CD4-positive, alpha-beta T cell treated with Interleukin-1 beta for 1 hour (primary cell): ENCODE data around the gene GPS2.
A peak's percentile ranks its signal among the peaks of the same experiment; 100 is the strongest.
"Not testable (repeated sequence)": the region's sequence is repeated elsewhere in the genome, so short reads cannot be mapped to it uniquely, and the experiment has no call there.

ENCODE experiments used
- DNase-seq, 2 donors: peaks; one replicate each; pipeline ENCODE4 v3.0.0-alpha.2; 2020 to 2022

Gene GPS2

GRCh38 chr17:7336240-7337175 is 21.3 kb upstream of the GPS2 start, which contains the start of gene ACAP1:
TSS of gene ACAP1 (plus strand) at chr17:7336529. CDS start at chr17:7336735, 206 bp downstream.
- DNase-seq: peak; percentile 84 to 86

DNA sequence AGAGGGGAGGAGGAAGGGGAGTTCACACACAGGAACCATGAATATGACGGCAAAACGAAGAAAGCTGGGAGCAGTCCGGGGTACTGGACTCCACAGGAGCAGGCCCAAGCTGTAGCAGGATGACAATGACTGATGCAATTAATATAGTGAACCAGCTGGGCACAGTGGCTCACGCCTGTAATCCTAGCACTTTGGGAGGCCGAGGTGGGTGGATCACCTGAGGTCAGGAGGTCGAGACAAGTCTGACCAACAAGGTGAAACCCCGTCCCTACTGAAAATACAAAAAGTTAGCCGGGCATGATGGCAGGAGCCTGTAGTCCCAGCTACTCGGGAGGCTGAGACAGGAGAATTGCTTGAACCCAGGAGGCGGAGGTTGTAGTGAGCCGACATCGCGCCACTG is 20.6 kb upstream of the GPS2 start:
- DNase-seq: not testable (repeated sequence)

GRCh38 chr17:7334938-7335538 is 19.9 kb upstream of the GPS2 start:
- no peak for DNase-seq

DNA sequence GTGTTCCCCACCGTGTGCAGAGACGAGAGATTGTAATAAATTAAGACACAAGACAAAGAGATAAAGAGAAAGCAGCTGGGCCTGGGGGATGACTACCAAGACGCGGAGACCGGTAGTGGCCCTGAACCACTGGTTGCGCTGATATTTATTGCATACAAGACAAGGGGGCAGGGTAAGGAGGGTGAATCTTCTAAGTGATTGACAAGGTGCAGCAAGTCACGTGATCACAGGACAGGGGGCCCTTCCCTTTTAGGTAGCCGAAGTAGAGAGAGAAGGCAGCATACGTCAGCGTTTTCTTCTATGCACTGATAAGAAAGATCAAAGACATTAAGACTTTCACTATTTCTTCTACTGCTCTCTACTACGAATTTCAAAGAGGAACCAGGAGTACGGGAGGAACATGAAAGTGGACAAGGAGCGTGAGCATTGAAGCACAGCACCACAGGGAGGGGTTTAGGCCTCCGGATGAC is 17.5 kb upstream of the GPS2 start:
- DNase-seq: peak; percentile 53 to 65

- no peak for DNase-seq
These were observed 17.0 kb upstream of the GPS2 start for GRCh38 chr17:7332111-7332510.

- DNase-seq: no peak
These were observed 15.5 kb upstream of the GPS2 start for GRCh38 chr17:7330638-7331015.

GRCh38 chr17:7329997-7330637 is 15.0 kb upstream of the GPS2 start:
- DNase-seq: peak; percentile 83 to 85

GRCh38 chr17:7329374-7329996 is 14.3 kb upstream of the GPS2 start:
- peak; percentile 97 to 98 for DNase-seq

- peak in 1 of 2 donors; percentile 35 for DNase-seq
These were observed 13.7 kb upstream of the GPS2 start, which contains the start of gene NEURL4 for GRCh38 chr17:7328840-7329373. TSS of gene NEURL4 (minus strand) at chr17:7329335. CDS start at chr17:7329312, 23 bp downstream.

- no peak for DNase-seq
These were observed 12.8 kb upstream of the GPS2 start for GRCh38 chr17:7328009-7328408.

- no peak for DNase-seq
These were observed 12.3 kb upstream of the GPS2 start for GRCh38 chr17:7327501-7327900.

DNA sequence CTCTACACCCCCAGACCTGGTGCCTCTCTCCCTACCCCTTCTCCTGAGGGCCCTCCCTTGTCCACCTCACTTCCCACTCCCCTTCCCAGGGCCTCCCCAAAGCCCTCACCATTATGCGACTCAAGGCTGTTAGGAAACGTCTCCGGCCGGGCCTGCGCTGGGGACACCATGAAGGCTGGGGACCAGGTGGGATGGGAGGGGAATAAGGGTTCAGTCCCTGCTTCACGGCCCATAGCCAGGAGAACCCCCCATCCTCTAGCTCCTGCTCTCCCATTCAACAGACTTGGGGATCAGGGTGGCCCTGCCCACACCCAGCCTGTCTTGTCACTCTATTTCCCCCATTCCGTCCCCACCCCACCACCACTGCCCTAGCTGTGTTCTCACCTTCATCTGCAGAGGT is 11.9 kb upstream of the GPS2 start:
- DNase-seq: no peak

DNA sequence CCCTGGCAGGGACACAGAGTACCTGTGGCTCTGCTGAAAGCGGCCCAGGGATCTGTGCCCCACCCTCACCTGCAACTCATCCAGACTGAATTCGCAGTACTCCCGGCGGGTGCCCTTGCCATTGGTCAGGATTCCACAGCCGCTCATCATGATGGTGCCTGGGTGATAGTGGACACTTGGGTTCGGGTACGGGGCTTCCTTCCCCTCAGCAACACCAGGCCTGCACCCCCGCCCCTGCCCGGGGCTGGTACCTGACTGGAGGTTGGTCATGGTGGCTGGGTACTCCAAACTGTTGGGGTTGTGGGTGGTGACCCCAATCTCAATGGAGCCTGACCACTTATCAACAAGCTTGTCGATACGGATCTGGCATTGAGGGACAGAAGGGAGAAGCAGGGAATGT is 11.0 kb upstream of the GPS2 start:
- DNase-seq: no peak

DNA sequence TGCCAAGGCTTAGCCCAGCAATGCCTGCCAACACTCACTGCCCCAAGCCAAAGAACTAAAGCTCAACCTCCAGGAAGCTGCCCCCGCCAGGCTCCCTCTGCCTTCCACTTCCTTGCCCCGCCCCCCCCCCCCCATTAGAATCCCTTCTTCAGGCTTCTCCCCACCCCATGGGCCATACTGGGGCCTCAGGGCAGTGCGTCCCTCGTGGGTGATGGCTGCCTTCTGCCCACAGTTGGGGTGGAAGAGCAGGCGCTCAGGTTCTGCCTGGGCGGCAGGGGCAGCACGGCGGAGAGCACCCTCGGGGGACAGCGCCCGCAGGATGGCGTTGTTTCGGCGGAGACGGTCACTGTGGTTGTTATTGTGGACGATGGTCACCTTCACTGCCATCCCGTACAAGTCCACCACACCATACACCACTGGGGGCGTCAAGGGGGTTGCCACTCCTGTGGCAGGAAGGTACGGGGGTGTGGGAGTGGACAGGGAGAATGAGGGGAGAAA is 9.9 kb upstream of the GPS2 start:
- no peak for DNase-seq

DNA sequence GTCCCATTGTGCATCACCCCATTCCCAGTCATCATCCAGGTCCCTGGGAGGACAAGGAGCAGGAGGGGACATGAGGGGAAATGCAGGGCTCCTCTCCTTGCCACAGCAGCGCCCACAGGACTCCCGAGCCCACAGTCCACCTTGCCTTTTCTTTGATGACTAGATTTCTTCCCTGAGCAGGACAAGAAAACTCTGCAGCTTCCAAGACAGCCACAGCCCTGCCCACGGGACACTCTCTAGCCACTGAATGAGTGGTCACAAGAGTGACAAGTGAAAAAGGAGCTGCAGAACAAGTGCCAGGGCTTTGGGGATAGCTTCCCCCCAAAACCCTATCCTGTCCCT is 9.2 kb upstream of the GPS2 start:
- no peak for DNase-seq

DNA sequence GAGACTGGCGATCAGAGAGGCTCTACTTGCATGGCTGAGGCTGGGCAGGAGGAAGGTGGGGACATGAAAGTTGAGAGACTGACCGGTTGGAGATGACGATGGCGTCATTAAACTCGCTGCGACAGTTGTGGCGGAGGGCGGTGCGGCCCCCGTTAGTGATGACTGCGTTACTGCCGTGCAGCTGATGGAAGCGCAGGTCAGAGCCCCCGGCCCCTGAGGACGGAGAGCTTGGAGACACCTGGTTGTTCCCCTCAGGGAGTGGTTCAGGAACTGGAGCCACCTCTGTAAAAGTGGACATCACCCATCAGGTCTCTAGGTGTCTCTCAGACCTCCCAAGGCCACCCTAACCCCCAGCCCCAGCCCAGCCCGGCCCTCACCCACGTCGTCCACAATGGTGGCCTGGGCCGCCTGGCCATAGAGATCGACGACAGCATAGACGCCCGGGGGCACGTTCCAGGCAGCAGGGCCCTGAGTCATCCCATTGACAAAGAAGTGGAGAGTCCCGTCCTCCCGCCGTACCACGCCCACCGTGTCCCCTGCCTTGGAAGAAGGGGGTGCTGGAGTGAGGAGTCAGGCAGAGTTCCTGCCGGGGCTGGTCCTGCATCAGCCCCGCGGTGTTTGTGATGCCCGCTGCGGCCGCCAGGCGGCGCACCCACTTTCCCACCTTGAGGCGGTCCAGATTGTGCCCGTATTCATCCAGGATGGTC is 8.7 kb upstream of the GPS2 start:
- peak; percentile 57 to 70 for DNase-seq

DNA sequence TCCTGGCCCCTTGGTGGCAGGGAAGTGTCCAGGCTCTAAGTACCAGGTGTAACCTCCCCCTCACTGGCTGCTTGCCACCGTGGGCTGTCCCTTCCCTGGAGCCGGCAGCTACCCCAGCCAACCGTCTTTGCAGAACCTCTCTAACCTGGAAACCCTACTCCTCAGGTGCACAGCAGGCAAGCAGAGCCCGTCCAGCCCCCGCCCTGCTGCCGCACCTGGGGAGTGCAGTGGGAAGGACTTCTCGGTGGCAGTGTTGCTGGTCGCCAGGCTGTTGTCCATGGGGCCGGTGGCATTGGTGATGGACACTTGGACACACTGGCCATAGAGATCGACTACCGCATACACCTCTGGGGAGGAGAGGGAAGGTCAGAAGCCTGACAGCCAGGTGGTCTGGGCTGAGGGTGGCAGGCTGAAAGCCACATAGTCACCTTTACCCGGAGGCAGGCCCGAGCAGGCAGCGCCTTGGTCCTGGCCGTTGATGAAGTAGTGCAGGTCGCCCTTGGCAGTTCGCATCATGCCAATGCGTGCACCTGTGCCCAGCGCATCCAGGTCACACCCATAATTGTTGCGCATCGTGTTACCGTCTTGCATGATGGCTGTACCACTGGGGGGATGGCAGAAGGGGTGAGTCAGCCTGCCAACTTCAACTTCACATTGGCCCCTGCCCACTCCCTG is 7.5 kb upstream of the GPS2 start:
- DNase-seq: no peak

GRCh38 chr17:7321466-7321865 is 6.3 kb upstream of the GPS2 start:
- DNase-seq: no peak

- no peak for DNase-seq
These were observed 3.1 kb upstream of the GPS2 start for GRCh38 chr17:7318121-7318860.

GRCh38 chr17:7317161-7317803 is 2.1 kb upstream of the GPS2 start:
- no peak for DNase-seq
